Measurements from ENCODE around the gene WWOX. TPM values are rescaled to one million over a fixed set of nuclear protein-coding genes. Genes with fewer than 3 reads are reported as not detected.

The WWOX gene
- total RNA-seq, 2 donors from 2014 or later = 12.6 to 17.2 TPM

GRCh38 chr16:78348886-78349285, 249.4 kb downstream of the WWOX start:
- Mint-ChIP-seq H3K9me3 (no peaks in the 10 kb centered on the region), H3K36me3 (no peaks in the 10 kb centered on the region), H3K27ac (no peak overlapping the region)
- DNase-seq (ENCODE audit: low spot score in 2 of 2) (no peak), ATAC-seq (no peak)

DNA sequence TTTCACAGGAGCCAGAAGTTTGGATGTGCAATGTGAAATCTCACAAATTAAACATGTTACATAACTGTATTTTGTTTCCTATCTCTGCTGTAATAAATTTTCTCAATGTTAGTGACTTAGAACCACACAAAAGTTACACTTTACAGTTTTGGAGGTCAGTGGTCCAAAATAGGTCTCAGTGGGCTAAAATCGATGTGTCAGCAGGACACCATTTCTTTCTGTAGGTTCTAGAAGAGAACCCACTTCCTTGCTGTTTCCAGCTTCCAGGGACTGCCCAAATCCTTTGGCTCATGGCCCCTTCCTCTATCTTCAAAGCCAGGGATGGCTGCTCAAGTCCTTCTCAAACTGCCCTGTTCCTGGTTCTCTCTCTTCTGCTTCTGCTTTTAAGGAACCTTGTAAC, 252.7 kb downstream of the WWOX start:
- Mint-ChIP-seq H3K9me3 (no peaks in the 10 kb centered on the region), H3K36me3 (no peaks in the 10 kb centered on the region), H3K27ac (no peak overlapping the region)
- ATAC-seq = no peak
- no peak for DNase-seq (ENCODE audit: low spot score in 2 of 2)

- H3K27ac Mint-ChIP-seq = no peak overlapping the region
- ATAC-seq (no peak), DNase-seq (ENCODE audit: low spot score in 2 of 2) (no peak)
- H3K9me3 Mint-ChIP-seq = no peaks in the 10 kb centered on the region
- no peaks in the 10 kb centered on the region for H3K36me3 Mint-ChIP-seq
These were observed 254.3 kb downstream of the WWOX start for GRCh38 chr16:78353640-78354275.

- Mint-ChIP-seq H3K36me3 (no peaks in the 10 kb centered on the region), H3K9me3 (no peaks in the 10 kb centered on the region), H3K27ac (no peak overlapping the region)
- no peak for DNase-seq (ENCODE audit: low spot score in 2 of 2)
- ATAC-seq = no peak
These were observed 263.2 kb downstream of the WWOX start for GRCh38 chr16:78362524-78363135.

GRCh38 chr16:78363843-78364555, 264.5 kb downstream of the WWOX start:
- DNase-seq (ENCODE audit: low spot score in 2 of 2) = no peak
- peaks cover 0 to under 1% of the 10 kb centered on the region in 2 donors for H3K9me3 Mint-ChIP-seq

DNA sequence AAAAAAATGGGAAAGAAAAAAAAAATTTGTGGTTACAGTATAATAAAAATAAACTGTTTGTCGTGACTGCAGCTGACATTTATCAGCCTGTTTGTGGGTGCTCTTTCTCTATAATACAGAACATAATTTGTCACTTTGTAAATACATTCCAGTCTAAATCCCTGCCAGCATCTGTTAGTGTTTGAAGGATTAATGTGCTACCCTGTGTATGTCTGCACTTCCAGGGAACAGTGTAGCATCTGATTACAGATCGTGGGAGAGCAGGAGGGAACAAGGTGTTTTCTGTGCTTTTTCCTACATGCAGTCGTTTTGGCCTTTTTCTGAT, 265.1 kb downstream of the WWOX start:
- Mint-ChIP-seq H3K9me3 (peaks cover 0 to 4% of the 10 kb centered on the region in 2 donors), H3K36me3 (no peaks in the 10 kb centered on the region), H3K27ac (no peak overlapping the region)
- no peak for ATAC-seq
- no peak for DNase-seq (ENCODE audit: low spot score in 2 of 2)

More at GRCh38 chr16:78363843-78364555, 264.5 kb downstream of the WWOX start:
- H3K36me3 Mint-ChIP-seq = no peaks in the 10 kb centered on the region
- no peak for ATAC-seq
- no peak overlapping the region for H3K27ac Mint-ChIP-seq

- Mint-ChIP-seq H3K36me3 (no peaks in the 10 kb centered on the region), H3K9me3 (peaks cover 0 to 4% of the 10 kb centered on the region in 2 donors), H3K27ac (no peak overlapping the region)
- DNase-seq (ENCODE audit: low spot score in 2 of 2) (no peak), ATAC-seq (no peak)
These were observed 265.9 kb downstream of the WWOX start for GRCh38 chr16:78365366-78365765.

DNA sequence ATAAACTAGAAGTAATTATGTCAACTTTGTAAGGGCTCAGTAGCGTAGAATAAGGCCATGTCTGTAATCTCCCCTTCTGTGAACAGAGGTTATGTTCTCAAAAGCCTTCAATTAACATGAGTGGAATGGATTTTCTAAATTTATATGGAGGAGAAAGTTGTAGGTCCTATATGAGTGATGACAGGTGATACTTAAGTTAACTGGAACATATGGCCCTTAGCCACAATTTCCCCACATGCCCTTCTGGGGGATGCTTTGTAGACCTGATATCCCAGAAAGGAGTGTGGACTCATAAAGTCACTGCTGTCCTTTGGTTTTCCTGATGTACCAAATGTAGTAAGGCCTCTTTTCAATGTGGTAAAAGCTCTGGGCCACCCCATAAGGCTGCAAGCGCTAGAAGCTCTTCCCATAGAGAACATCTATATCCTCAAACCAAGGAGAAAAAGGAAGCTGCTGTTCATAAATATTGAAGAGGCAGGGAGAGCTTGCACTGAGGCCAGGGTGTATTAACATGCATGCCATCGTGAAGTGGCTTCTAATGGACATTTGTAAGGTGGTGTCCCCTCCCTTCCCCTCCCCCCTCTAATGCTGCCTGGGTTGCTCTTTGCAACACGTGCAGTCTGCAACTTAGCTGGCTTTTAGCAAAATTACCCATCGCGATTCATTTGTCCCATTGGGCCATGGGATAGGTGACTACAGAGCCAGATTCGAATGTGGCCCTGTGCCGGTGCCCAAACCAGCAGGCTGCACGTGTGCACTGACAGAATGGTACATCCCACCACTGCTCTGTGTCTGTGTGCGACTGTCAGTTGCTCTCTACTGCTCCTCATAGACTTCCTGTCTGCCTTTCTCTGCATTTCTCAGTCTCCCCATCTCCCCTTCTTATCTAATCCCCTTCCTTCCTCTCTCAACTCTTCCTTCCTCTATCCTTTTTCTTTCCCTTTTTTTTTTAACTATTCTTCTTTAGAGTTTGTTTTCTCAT, 269.0 kb downstream of the WWOX start:
- peaks cover 4 to 8% of the 10 kb centered on the region in 2 donors for H3K36me3 Mint-ChIP-seq
- ATAC-seq (no peak), DNase-seq (ENCODE audit: low spot score in 2 of 2) (no peak)
- peak overlapping the region in 1 of 2 donors; percentile 22 for H3K27ac Mint-ChIP-seq
- peaks cover 4 to 9% of the 10 kb centered on the region in 2 donors for H3K9me3 Mint-ChIP-seq

DNA sequence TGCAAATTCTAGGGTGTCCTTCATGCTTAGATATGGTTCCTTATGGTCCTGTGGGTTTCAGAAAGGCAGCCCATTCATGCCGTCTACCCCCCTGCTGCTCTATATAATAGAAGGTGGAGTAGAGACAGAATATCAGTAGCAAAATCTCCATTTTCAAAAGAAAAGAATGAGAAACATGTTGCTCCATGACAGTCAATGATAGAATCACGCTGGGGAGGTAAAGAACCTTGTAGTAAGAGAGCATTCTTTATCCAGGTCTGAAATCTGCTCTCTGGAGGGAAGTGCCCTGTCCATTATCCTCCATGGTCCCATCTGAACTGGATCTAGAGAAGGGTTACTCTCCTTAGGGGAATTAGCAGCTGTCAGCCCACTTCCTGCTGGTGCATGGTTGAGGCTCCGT, 272.8 kb downstream of the WWOX start:
- Mint-ChIP-seq H3K9me3 (peaks cover 4 to 9% of the 10 kb centered on the region in 2 donors), H3K27ac (no peak overlapping the region), H3K36me3 (peaks cover 4 to 8% of the 10 kb centered on the region in 2 donors)
- DNase-seq (ENCODE audit: low spot score in 2 of 2) (no peak), ATAC-seq (no peak)

GRCh38 chr16:78375055-78375679, 275.7 kb downstream of the WWOX start:
- DNase-seq (ENCODE audit: low spot score in 2 of 2) = no peak
- ATAC-seq = no peak
- Mint-ChIP-seq H3K9me3 (peaks cover 4 to 5% of the 10 kb centered on the region in 2 donors), H3K36me3 (peaks cover 4 to 11% of the 10 kb centered on the region in 2 donors), H3K27ac (no peak overlapping the region)

DNA sequence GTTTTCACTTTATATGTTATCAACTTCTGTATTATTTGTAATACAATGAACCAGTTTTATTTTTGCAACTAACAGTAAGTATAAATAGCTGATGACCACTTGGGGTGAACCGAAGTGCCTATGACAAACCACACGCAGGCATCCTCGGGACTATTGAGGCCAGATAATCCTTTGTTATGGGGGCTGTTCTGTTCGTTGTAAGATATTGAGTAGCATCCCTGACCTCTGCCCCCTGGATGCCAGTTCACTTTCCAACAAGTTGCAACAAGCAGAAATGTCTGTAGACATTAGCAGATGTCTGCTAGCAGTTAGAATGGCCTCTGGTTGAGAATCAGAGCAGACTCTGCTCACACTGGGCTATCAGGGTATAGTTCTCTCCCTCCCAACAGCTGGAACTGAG, 277.0 kb downstream of the WWOX start:
- Mint-ChIP-seq H3K36me3 (peaks cover 0 to 7% of the 10 kb centered on the region in 2 donors), H3K27ac (no peak overlapping the region), H3K9me3 (no peaks in the 10 kb centered on the region)
- ATAC-seq (no peak), DNase-seq (ENCODE audit: low spot score in 2 of 2) (no peak)

DNA sequence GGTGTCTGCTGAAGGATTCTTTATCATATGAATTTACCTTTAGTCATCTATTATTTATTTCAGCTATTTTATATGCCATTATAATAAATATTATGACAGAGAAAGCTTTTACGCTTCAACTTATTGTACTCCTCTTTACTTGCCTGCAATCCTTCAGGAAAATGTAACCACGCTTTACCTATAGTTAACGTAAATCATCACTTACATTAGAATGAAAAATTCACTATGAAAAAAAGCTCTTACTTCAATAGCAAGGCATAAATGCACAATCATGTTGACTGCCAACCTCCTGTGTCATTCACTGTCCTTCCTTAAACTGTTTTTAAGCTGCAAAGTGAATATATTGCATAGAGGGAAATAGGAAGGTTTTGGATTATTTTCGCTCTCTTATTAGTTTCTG, 277.9 kb downstream of the WWOX start:
- Mint-ChIP-seq H3K36me3 (peaks cover 0 to 4% of the 10 kb centered on the region in 2 donors), H3K9me3 (no peaks in the 10 kb centered on the region), H3K27ac (no peak overlapping the region)
- no peak for ATAC-seq
- DNase-seq (ENCODE audit: low spot score in 2 of 2) = no peak

GRCh38 chr16:78381060-78381459, 281.6 kb downstream of the WWOX start:
- ATAC-seq = peak in 1 of 2 donors; percentile 80
- H3K9me3 Mint-ChIP-seq = no peaks in the 10 kb centered on the region
- H3K27ac Mint-ChIP-seq = no peak overlapping the region
- H3K36me3 Mint-ChIP-seq = peaks cover 0 to 4% of the 10 kb centered on the region in 2 donors
- no peak for DNase-seq (ENCODE audit: low spot score in 2 of 2)

GRCh38 chr16:78383118-78383517, 283.7 kb downstream of the WWOX start:
- DNase-seq (ENCODE audit: low spot score in 2 of 2) = no peak

GRCh38 chr16:78385086-78385805, 285.8 kb downstream of the WWOX start:
- Mint-ChIP-seq H3K9me3 (no peaks in the 10 kb centered on the region), H3K27ac (no peak overlapping the region), H3K36me3 (peaks cover 0 to 5% of the 10 kb centered on the region in 2 donors)
- DNase-seq (ENCODE audit: low spot score in 2 of 2) (no peak), ATAC-seq (no peak)

More at GRCh38 chr16:78383118-78383517, 283.7 kb downstream of the WWOX start:
- Mint-ChIP-seq H3K36me3 (peaks cover 0 to 9% of the 10 kb centered on the region in 2 donors), H3K27ac (no peak overlapping the region), H3K9me3 (no peaks in the 10 kb centered on the region)
- no peak for ATAC-seq
